Spinal cord (tissue), 10 donors: ENCODE measurements around the gene PLCB1. TPM values are rescaled to one million over a fixed set of nuclear protein-coding genes. Genes with fewer than 3 reads are reported as not detected.

Experiments used
- DNase-seq, 6 donors: peaks; one replicate each; pipeline versions ENCODE4 v3.0.0 to v3.0.0-alpha.2; 2013 to 2015; ENCODE audit warnings: low spot score in 6 of 6, low read depth in 4 of 6
- H3K27ac ChIP-seq: one replicate; pipeline ENCODE4 v1.5.1; 2013; ENCODE audit warnings: low read depth, low read length, control low read depth
- H3K27me3 ChIP-seq: one replicate; pipeline ENCODE4 v1.6.1; 2013; ENCODE audit warnings: low read length; ENCODE audit not compliant: control insufficient read depth, insufficient read depth
- H3K36me3 ChIP-seq: one replicate; pipeline ENCODE4 v1.6.1; 2013; ENCODE audit warnings: low read length; ENCODE audit not compliant: control insufficient read depth, insufficient read depth
- H3K4me1 ChIP-seq: one replicate; pipeline ENCODE4 v1.6.1; 2013; ENCODE audit warnings: low read length; ENCODE audit not compliant: control insufficient read depth, insufficient read depth
- H3K4me3 ChIP-seq: one replicate; pipeline ENCODE4 v1.5.1; 2013; ENCODE audit warnings: low read depth, low read length, control low read depth
- H3K9me3 ChIP-seq: one replicate; pipeline ENCODE4 v1.6.1; 2013; ENCODE audit warnings: low read length; ENCODE audit not compliant: control insufficient read depth, insufficient read depth
- WGBS: methylation state at CpG from one replicate; pipeline ENCODE4 v1.1.5; 2013; ENCODE audit warnings: missing lambda C conversion rate; ENCODE audit not compliant: insufficient coverage; 5-methylcytosine and 5-hydroxymethylcytosine counted together
- polyA plus RNA-seq, 2 donors: library from polyadenylated mRNA; unstranded; fragments of 120-200 nt; gene quantifications; one replicate each; pipeline ENCODE4 v1.2.1, GENCODE V29; 2013; ENCODE audit not compliant: insufficient read length in 2 of 2
- total RNA-seq, 2 donors: library from RNA; depleted of rRNA in 1 of 2; stranded (reverse); fragments of 120-200 nt in 1 of 2; fragments of >200 nt in 1 of 2; gene quantifications; one replicate each; pipeline versions ENCODE4 v1.2.3 to v1.2.4, GENCODE V29; 2013 to 2014
- donor health status: healthy.

PLCB1 gene
- total and polyA plus RNA-seq, 4 donors: 42.9 to 111 (median 88.2) TPM

DNA sequence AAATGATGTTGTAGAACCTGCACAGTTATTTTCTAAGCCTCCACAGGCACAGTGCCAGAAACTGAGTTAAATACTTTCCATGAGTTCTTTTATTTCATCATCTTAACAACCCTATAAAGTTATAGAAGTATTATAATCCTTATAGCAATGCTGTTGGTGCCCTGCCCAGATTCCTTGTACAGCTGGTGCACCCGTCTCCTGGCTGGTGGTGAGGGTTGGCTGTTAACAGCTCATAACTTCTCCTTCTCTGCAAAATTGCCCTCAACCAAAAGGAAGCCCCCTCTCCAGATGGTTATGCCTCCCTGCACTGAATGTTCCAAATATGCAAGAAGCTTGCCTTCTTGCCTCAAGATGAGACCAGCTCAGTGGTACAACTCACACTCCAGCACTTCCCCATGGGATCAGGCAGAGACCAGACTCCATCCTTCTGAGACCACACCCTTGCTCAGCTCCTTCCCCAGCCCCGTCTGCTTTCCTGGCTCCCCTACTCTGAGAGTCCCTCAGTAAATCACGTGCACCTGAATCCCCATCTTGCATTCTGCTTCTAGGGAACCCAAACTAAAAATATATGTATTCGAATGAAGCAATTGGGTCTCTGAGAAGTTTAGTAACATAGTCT is 632.4 kb downstream of the PLCB1 start:
- no peaks in the 10 kb centered on the region for H3K36me3 ChIP-seq
- no peaks in the 10 kb centered on the region for H3K9me3 ChIP-seq
- no peaks in the 10 kb centered on the region for H3K27me3 ChIP-seq
- peak in 2 of 6 donors; percentile 55 to 63 for DNase-seq
- H3K4me1 ChIP-seq: no peaks in the 10 kb centered on the region
- H3K4me3 ChIP-seq: no peak overlapping the region
- WGBS: 100% methylated on average over 2 of the region's 4 CpGs
- H3K27ac ChIP-seq: no peak overlapping the region

DNA sequence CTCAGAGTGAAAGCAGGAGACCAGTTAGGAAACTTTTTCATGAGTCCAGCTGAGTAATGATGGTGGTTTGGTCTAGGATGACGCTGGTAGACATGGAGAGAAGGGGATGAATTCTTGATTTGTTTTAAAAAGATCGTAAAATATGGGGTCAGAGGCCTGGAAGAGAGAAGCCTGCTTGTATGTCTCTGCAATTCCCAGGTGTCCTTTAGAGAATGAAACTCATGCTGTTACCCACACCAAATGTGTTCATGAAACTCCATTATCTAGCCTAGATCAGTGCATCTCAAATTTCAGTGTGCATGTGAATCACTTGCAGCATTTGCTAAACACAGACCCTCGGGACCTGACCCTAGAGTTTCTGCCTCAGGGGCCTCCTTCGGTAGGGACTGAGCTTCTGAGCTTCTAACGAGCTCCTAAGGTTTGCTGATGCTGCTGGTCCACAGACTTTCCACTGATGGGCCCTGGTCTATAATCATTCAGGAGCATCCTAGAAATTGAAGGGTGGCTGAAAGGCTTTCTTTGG is 634.9 kb downstream of the PLCB1 start:
- Histone ChIP-seq H3K4me3 (no peak overlapping the region), H3K27me3 (no peaks in the 10 kb centered on the region), H3K36me3 (peaks cover 3% of the 10 kb centered on the region), H3K27ac (no peak overlapping the region), H3K9me3 (no peaks in the 10 kb centered on the region), H3K4me1 (no peaks in the 10 kb centered on the region)
- DNase-seq: no peak
- 78% methylated on average over 4 of the region's 5 CpGs for WGBS

DNA sequence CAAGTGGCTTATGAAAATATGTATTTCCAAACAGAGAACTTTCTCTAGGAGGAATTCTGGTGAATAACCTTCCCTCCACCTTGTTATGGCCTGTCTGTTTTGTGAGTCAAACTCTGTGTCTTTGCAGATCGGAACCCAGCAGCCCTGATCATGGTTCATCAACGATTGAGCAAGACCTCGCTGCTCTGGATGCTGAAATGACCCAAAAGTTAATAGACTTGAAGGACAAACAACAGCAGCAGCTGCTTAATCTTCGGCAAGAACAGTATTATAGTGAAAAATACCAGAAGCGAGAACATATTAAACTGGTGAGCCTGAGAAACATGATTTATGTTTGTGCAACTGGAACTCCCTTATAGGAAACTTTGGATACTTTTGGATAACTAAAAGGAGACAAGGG is 642.3 kb downstream of the PLCB1 start:
- Histone ChIP-seq H3K9me3 (no peaks in the 10 kb centered on the region), H3K27ac (no peak overlapping the region), H3K4me3 (no peak overlapping the region), H3K4me1 (no peaks in the 10 kb centered on the region), H3K36me3 (peaks cover 3% of the 10 kb centered on the region), H3K27me3 (no peaks in the 10 kb centered on the region)
- WGBS: 90% methylated on average over 5 of the region's 5 CpGs
- no peak for DNase-seq

DNA sequence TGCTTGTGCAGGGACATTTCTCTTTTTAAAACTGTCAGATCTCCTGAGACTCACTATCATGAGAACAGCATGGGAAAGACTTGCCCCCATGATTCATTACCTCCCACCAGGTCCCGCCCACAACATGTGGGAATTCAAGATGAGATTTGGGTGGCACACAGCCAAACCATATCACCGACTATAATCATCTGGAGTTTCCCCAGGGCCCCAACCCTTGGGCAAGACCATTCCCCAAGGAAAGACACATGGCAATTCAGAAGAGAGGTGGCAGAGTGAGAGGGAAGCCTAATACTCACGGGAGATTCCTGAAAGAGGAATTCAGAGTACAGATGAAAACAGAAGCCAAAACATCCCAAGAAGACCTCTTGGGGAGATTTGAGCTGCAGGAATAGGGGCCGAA is 645.8 kb downstream of the PLCB1 start:
- DNase-seq: no peak
- 80% methylated on average over 1 of the region's 4 CpGs for WGBS
- Histone ChIP-seq H3K9me3 (no peaks in the 10 kb centered on the region), H3K4me1 (no peaks in the 10 kb centered on the region), H3K36me3 (no peaks in the 10 kb centered on the region), H3K27ac (no peak overlapping the region), H3K4me3 (no peak overlapping the region), H3K27me3 (no peaks in the 10 kb centered on the region)

DNA sequence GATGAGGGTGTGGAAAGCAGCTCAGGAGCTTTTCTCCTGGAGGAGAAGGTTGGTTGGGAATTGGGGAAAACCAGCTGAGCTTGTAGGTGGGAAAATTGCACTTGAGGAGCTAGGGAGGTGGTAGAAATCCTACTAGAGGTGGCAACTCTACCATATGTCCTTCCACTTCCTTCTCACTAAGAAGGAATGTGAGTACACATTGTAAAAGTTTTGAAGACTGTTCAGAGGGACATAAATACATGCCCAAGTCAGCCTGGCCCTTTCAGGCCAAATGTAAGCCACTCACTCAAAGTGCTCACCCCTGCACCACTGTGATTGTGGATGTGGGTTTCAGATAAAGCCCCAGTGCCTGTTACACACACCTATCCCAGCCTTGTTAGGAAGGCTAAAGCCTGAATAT is 646.3 kb downstream of the PLCB1 start:
- H3K36me3 ChIP-seq: no peaks in the 10 kb centered on the region
- H3K9me3 ChIP-seq: no peaks in the 10 kb centered on the region
- no peak overlapping the region for H3K4me3 ChIP-seq
- no peak for DNase-seq
- H3K27me3 ChIP-seq: no peaks in the 10 kb centered on the region
- H3K4me1 ChIP-seq: no peaks in the 10 kb centered on the region
- no peak overlapping the region for H3K27ac ChIP-seq

DNA sequence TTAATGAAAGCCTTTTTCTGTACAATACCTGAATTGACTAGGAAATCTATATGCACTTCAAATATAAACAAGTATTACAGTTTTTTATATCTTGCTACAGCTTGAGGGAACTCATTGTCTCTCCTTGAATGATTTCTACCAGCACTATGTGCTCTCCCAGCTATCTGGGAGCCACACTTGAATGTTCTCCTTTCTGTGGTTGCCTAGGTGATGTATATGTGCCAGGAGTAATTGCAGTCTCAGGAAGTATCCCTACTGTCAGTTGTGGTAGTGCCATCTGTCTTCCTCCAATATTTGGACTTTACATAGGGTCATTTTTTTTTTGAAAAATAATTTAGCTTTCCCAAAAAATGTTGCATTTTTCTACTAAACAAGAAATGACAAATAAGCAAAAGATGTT is 648.8 kb downstream of the PLCB1 start:
- H3K4me3 ChIP-seq: no peak overlapping the region
- no peaks in the 10 kb centered on the region for H3K4me1 ChIP-seq
- peak in 1 of 6 donors; percentile 40 for DNase-seq
- H3K27me3 ChIP-seq: no peaks in the 10 kb centered on the region
- H3K27ac ChIP-seq: no peak overlapping the region
- H3K36me3 ChIP-seq: no peaks in the 10 kb centered on the region
- no peaks in the 10 kb centered on the region for H3K9me3 ChIP-seq

DNA sequence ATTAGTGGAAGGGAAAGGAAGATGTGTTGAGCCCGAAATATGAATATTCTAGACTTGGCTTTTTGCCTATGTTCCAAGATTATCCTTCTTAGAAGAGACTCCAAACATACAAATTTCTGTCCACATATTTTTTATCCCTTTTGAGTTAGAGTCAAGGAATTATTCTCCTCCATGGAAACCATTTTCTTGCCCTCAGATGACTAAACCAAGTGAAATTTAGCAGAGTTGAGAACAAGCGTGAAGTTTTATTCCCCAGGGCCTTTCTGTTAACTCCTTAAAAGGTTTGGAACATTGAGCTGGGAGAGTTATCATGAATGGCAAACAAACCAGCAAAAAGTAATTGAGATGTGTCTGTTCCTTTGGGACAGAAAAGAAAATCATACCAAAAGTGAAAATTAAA is 650.7 kb downstream of the PLCB1 start:
- H3K4me3 ChIP-seq: no peak overlapping the region
- no peaks in the 10 kb centered on the region for H3K4me1 ChIP-seq
- no peak for DNase-seq
- WGBS: no CpG with 5 or more reads among the region's 2 CpGs
- H3K27ac ChIP-seq: no peak overlapping the region
- H3K9me3 ChIP-seq: no peaks in the 10 kb centered on the region
- H3K36me3 ChIP-seq: no peaks in the 10 kb centered on the region
- no peaks in the 10 kb centered on the region for H3K27me3 ChIP-seq

DNA sequence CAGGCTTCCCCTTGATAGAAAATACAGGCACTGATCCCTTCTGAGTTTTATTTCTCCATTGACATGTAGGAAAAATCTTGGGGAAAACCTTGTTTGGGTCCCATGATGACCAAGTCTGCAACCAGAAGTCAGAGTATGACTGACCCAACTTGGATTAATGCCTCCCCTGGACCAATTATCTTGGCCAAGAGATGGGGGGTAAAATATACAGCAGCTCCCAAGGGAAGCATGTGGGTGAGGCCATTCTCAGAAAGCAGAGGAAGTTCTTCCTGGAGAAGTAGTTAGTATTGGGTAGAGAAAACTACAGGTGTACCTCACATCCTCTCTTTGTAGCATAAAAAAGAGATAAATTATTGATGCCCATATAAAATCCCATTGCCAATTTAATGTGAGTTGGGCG is 651.7 kb downstream of the PLCB1 start:
- H3K27ac ChIP-seq: no peak overlapping the region
- no peak overlapping the region for H3K4me3 ChIP-seq
- no peaks in the 10 kb centered on the region for H3K36me3 ChIP-seq
- H3K27me3 ChIP-seq: no peaks in the 10 kb centered on the region
- H3K4me1 ChIP-seq: no peaks in the 10 kb centered on the region
- no CpG with 5 or more reads among the region's 1 CpG for WGBS
- no peaks in the 10 kb centered on the region for H3K9me3 ChIP-seq
- DNase-seq: no peak

DNA sequence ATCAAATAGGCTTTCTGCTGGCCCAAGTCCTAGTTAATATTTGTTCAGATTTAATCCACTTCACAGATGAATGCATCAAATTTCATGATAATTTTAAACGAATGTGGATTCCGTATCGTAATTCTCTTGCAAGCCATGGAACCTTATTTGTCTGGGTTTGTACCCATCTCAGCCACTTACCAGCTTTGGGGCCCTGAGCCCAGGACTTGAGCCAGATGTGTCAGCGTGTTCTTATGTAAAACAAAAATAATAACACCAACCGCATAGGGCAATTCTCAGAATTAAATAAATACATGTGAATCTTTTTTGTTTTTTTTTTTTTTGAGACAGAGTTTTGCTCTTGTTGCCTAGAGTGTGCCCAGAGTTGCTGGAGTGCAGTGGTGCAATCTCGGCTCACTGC is 654.3 kb downstream of the PLCB1 start:
- Histone ChIP-seq H3K9me3 (no peaks in the 10 kb centered on the region), H3K4me1 (no peaks in the 10 kb centered on the region), H3K27ac (no peak overlapping the region), H3K36me3 (no peaks in the 10 kb centered on the region), H3K27me3 (no peaks in the 10 kb centered on the region), H3K4me3 (no peak overlapping the region)
- no CpG with 5 or more reads among the region's 6 CpGs for WGBS
- no peak for DNase-seq

DNA sequence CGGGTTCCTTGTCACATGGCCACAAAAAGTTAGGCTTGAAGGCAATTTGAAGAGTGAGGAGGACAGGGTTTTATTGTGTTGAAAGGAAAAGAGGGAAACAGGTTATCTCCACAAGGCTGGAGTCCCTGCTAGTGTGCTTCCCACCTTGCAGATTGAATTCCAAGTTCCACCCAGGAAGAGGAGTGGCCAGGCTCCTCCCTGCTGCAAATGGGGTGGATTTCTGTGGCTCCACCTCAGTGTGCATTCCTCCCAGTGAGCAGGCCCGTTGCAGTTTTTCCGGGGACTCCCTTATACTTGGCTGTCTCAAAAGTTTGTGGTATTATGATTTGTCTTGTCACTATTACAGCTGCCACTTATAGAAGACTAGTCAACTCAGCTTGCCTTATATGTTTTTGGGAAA is 655.0 kb downstream of the PLCB1 start:
- DNase-seq: no peak
- WGBS: 100% methylated on average over 1 of the region's 3 CpGs
- Histone ChIP-seq H3K4me1 (no peaks in the 10 kb centered on the region), H3K9me3 (no peaks in the 10 kb centered on the region), H3K27ac (no peak overlapping the region), H3K4me3 (no peak overlapping the region), H3K27me3 (no peaks in the 10 kb centered on the region), H3K36me3 (no peaks in the 10 kb centered on the region)
